Measurements from ENCODE around the gene SRXN1.

SRXN1 gene

DNA sequence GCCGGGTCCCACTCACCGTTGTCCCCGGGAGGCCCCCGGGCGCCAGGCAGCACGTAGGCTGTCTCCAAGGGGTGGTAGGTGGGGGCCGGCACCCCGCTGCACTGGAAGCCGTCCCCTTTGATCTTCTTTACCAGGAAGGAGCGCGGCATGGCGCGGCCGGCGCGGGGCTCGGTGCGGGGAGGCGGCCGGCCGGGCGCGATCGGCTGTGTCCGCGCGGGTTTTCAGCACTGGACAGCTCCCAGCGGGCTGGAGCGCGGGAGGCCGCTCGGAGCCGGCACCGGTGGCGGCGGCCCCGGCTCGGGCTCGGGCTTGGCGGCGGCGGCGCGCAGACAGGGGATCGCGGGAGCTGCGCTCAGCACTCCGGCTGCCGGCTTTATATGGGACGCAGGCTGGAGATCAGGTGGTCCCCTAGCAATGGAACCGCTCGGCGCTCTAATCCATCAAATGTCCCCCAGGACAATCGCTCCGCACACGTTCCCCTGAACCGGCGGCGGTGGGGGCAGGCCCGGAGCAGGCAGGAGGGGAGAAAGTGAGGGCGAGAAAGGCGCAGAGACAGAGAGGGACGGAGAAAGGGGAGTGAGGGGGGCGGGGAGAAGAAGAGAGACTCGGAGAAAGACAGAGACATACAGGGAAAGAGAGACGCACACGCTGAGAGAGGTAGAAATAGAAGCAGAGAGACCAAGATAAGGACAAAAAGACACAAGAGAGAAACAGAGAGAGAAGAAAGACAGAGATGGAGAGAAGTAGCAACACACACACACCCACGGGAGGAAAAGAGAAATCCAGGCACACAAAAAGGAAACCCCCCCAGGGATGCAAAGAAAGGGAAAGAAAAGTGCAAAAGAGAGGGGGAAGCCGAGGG, 22.7 kb upstream of the SRXN1 start, which contains the start of gene SCRT2 (continued):
- TF ChIP-seq, protein P1, sequence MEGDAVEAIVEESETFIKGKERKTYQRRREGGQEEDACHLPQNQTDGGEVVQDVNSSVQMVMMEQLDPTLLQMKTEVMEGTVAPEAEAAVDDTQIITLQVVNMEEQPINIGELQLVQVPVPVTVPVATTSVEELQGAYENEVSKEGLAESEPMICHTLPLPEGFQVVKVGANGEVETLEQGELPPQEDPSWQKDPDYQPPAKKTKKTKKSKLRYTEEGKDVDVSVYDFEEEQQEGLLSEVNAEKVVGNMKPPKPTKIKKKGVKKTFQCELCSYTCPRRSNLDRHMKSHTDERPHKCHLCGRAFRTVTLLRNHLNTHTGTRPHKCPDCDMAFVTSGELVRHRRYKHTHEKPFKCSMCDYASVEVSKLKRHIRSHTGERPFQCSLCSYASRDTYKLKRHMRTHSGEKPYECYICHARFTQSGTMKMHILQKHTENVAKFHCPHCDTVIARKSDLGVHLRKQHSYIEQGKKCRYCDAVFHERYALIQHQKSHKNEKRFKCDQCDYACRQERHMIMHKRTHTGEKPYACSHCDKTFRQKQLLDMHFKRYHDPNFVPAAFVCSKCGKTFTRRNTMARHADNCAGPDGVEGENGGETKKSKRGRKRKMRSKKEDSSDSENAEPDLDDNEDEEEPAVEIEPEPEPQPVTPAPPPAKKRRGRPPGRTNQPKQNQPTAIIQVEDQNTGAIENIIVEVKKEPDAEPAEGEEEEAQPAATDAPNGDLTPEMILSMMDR (tag by site-specific recombination; IDR thresholded peaks at IDR 0.05) = no peak
- TF ChIP-seq YY2 (tag by site-specific recombination; IDR thresholded peaks at IDR 0.05) (no peak), ZNF335 (tag by site-specific recombination; conservative IDR thresholded peaks at IDR 0.05) (peak; percentile 82), ZNF341 (tag by site-specific recombination; IDR thresholded peaks at IDR 0.05; ENCODE audit: low read depth) (no peak), ZBTB17 (tag by site-specific recombination; IDR thresholded peaks at IDR 0.05) (peak; percentile 98), ZNF473 (tag by site-specific recombination; IDR thresholded peaks at IDR 0.05) (no peak), GFI1B (tag by site-specific recombination; IDR thresholded peaks at IDR 0.05) (no peak), SALL2 (tag by site-specific recombination; IDR thresholded peaks at IDR 0.05; ENCODE audit: borderline replicate concordance) (no peak), ZNF155 (tag by site-specific recombination; IDR thresholded peaks at IDR 0.05) (no peak), ZNF792 (tag by site-specific recombination; IDR thresholded peaks at IDR 0.05) (no peak), ZNF2 (tag by site-specific recombination; IDR thresholded peaks at IDR 0.05) (no peak; the same call in 1 of the 2 replicates), KLF9 (tag by site-specific recombination; IDR thresholded peaks at IDR 0.05; ENCODE audit: low read depth) (peak; percentile 71), ZFHX2 (tag by site-specific recombination; conservative IDR thresholded peaks at IDR 0.05) (peak; percentile 89), ZFP41 (tag by site-specific recombination; IDR thresholded peaks at IDR 0.05; ENCODE audit: borderline replicate concordance) (no peak), ZNF202 (tag by site-specific recombination; IDR thresholded peaks at IDR 0.05; ENCODE audit: borderline replicate concordance) (no peak), KLF1 (tag by site-specific recombination; IDR thresholded peaks at IDR 0.05) (no peak), HOXD13 (CRISPR knock-in tag; IDR thresholded peaks at IDR 0.05; ENCODE audit: borderline replicate concordance) (no peak), ZNF670 (tag by site-specific recombination; IDR thresholded peaks at IDR 0.05; ENCODE audit: low read depth) (no peak), KLF8 (tag by site-specific recombination; IDR thresholded peaks at IDR 0.05) (no peak), ZNF654 (tag by site-specific recombination; IDR thresholded peaks at IDR 0.05; ENCODE audit: low read depth) (no peak), ZNF433 (tag by site-specific recombination; IDR thresholded peaks at IDR 0.05; ENCODE audit: low read depth) (no peak), ZNF23 (tag by site-specific recombination; IDR thresholded peaks at IDR 0.05; ENCODE audit: borderline replicate concordance) (no peak), KLF10 (tag by site-specific recombination; IDR thresholded peaks at IDR 0.05) (peak; percentile 32; the same call in 1 of the 2 replicates), WT1 (tag by site-specific recombination; IDR thresholded peaks at IDR 0.05) (no peak), ZBTB20 (tag by site-specific recombination; IDR thresholded peaks at IDR 0.05) (peak; percentile 18; the same call in 1 of the 2 replicates), ZNF266 (tag by site-specific recombination; IDR thresholded peaks at IDR 0.05; ENCODE audit: low read depth) (peak; percentile 28; the same call in 1 of the 2 replicates)
- TF ChIP-seq, protein P2, sequence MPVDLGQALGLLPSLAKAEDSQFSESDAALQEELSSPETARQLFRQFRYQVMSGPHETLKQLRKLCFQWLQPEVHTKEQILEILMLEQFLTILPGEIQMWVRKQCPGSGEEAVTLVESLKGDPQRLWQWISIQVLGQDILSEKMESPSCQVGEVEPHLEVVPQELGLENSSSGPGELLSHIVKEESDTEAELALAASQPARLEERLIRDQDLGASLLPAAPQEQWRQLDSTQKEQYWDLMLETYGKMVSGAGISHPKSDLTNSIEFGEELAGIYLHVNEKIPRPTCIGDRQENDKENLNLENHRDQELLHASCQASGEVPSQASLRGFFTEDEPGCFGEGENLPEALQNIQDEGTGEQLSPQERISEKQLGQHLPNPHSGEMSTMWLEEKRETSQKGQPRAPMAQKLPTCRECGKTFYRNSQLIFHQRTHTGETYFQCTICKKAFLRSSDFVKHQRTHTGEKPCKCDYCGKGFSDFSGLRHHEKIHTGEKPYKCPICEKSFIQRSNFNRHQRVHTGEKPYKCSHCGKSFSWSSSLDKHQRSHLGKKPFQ (tag by site-specific recombination; IDR thresholded peaks at IDR 0.05) = no peak
- TF ChIP-seq, protein P3, sequence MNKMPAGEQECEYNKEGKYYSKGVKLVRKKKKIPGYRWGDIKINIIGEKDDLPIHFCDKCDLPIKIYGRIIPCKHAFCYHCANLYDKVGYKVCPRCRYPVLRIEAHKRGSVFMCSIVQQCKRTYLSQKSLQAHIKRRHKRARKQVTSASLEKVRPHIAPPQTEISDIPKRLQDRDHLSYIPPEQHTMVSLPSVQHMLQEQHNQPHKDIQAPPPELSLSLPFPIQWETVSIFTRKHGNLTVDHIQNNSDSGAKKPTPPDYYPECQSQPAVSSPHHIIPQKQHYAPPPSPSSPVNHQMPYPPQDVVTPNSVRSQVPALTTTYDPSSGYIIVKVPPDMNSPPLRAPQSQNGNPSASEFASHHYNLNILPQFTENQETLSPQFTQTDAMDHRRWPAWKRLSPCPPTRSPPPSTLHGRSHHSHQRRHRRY (tag by site-specific recombination; IDR thresholded peaks at IDR 0.05) = no peak
- TF ChIP-seq, protein P4, sequence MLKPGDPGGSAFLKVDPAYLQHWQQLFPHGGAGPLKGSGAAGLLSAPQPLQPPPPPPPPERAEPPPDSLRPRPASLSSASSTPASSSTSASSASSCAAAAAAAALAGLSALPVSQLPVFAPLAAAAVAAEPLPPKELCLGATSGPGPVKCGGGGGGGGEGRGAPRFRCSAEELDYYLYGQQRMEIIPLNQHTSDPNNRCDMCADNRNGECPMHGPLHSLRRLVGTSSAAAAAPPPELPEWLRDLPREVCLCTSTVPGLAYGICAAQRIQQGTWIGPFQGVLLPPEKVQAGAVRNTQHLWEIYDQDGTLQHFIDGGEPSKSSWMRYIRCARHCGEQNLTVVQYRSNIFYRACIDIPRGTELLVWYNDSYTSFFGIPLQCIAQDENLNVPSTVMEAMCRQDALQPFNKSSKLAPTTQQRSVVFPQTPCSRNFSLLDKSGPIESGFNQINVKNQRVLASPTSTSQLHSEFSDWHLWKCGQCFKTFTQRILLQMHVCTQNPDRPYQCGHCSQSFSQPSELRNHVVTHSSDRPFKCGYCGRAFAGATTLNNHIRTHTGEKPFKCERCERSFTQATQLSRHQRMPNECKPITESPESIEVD (tag by site-specific recombination; IDR thresholded peaks at IDR 0.05) = no peak
- TF ChIP-seq, protein P5, sequence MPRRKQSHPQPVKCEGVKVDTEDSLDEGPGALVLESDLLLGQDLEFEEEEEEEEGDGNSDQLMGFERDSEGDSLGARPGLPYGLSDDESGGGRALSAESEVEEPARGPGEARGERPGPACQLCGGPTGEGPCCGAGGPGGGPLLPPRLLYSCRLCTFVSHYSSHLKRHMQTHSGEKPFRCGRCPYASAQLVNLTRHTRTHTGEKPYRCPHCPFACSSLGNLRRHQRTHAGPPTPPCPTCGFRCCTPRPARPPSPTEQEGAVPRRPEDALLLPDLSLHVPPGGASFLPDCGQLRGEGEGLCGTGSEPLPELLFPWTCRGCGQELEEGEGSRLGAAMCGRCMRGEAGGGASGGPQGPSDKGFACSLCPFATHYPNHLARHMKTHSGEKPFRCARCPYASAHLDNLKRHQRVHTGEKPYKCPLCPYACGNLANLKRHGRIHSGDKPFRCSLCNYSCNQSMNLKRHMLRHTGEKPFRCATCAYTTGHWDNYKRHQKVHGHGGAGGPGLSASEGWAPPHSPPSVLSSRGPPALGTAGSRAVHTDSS (tag by site-specific recombination; IDR thresholded peaks at IDR 0.05) = no peak

Data from HEK293 (cell line).